ENCODE results near the gene SYT9. TPM values are rescaled to one million over a fixed set of nuclear protein-coding genes. Genes with fewer than 3 reads are reported as not detected.

Gene SYT9
- polyA plus RNA-seq, 1 donor from 2014 or later: 2.3 TPM

GRCh38 chr11:7501251-7501650 lies 249.5 kb downstream of the SYT9 start:
- no peak overlapping the region for H3K4me2 ChIP-seq (ENCODE audit: low read length)
- no peaks in the 10 kb centered on the region for H3K9me2 ChIP-seq (ENCODE audit: insufficient read depth, low read length)
- no peaks in the 10 kb centered on the region for H3F3A ChIP-seq (ENCODE audit: insufficient read depth, low read length, poor library complexity, severe bottlenecking)
- no peak overlapping the region for H3K27ac ChIP-seq (ENCODE audit: low read length)
- H3K9ac ChIP-seq (ENCODE audit: low read length): no peak overlapping the region
- H3K79me2 ChIP-seq (replicated peaks; ENCODE audit: insufficient read depth, low read length): no peaks in the 10 kb centered on the region
- TF ChIP-seq MXI1 (conservative IDR thresholded peaks at IDR 0.05; ENCODE audit: poor library complexity, severe bottlenecking) (no peak), EP300 (conservative IDR thresholded peaks at IDR 0.05; ENCODE audit: poor library complexity, severe bottlenecking) (no peak), EZH2 (IDR thresholded peaks at IDR 0.05; ENCODE audit: borderline replicate concordance, insufficient read depth, low read length, poor library complexity, severe bottlenecking) (no peak), POLR2AphosphoS5 (IDR thresholded peaks at IDR 0.05) (no peak), RAD21 (conservative IDR thresholded peaks at IDR 0.05) (no peak), SMC3 (conservative IDR thresholded peaks at IDR 0.05; ENCODE audit: poor library complexity) (no peak), TAF1 (IDR thresholded peaks at IDR 0.05; ENCODE audit: low read depth) (no peak), REST (IDR thresholded peaks at IDR 0.05; ENCODE audit: borderline replicate concordance) (no peak)
- TF ChIP-seq, protein P1, sequence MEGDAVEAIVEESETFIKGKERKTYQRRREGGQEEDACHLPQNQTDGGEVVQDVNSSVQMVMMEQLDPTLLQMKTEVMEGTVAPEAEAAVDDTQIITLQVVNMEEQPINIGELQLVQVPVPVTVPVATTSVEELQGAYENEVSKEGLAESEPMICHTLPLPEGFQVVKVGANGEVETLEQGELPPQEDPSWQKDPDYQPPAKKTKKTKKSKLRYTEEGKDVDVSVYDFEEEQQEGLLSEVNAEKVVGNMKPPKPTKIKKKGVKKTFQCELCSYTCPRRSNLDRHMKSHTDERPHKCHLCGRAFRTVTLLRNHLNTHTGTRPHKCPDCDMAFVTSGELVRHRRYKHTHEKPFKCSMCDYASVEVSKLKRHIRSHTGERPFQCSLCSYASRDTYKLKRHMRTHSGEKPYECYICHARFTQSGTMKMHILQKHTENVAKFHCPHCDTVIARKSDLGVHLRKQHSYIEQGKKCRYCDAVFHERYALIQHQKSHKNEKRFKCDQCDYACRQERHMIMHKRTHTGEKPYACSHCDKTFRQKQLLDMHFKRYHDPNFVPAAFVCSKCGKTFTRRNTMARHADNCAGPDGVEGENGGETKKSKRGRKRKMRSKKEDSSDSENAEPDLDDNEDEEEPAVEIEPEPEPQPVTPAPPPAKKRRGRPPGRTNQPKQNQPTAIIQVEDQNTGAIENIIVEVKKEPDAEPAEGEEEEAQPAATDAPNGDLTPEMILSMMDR (IDR thresholded peaks at IDR 0.05; ENCODE audit: poor library complexity, severe bottlenecking): no peak
- no peak overlapping the region for H2AFZ ChIP-seq (ENCODE audit: low read depth, low read length)
- no peaks in the 10 kb centered on the region for H4K20me1 ChIP-seq (ENCODE audit: insufficient read depth)
- no peak overlapping the region for H3K4me3 ChIP-seq (ENCODE audit: low read length)
- no peaks in the 10 kb centered on the region for H3K36me3 ChIP-seq (ENCODE audit: insufficient read depth, low read length)
- no peaks in the 10 kb centered on the region for H3K9me3 ChIP-seq (ENCODE audit: low read length)
- H3K27me3 ChIP-seq (ENCODE audit: insufficient read depth, low read depth, low read length): no peaks in the 10 kb centered on the region

GRCh38 chr11:7501894-7502293 lies 250.2 kb downstream of the SYT9 start:
- no peaks in the 10 kb centered on the region for H3K79me2 ChIP-seq (replicated peaks; ENCODE audit: insufficient read depth, low read length)
- no peaks in the 10 kb centered on the region for H3F3A ChIP-seq (ENCODE audit: insufficient read depth, low read length, poor library complexity, severe bottlenecking)
- H3K36me3 ChIP-seq (ENCODE audit: insufficient read depth, low read length): no peaks in the 10 kb centered on the region
- no peaks in the 10 kb centered on the region for H3K9me3 ChIP-seq (ENCODE audit: low read length)
- H3K9me2 ChIP-seq (ENCODE audit: insufficient read depth, low read length): no peaks in the 10 kb centered on the region
- no peak overlapping the region for H3K27ac ChIP-seq (ENCODE audit: low read length)
- no peak overlapping the region for H3K9ac ChIP-seq (ENCODE audit: low read length)
- no peaks in the 10 kb centered on the region for H3K27me3 ChIP-seq (ENCODE audit: insufficient read depth, low read depth, low read length)
- no peak overlapping the region for H3K4me2 ChIP-seq (ENCODE audit: low read length)
- H2AFZ ChIP-seq (ENCODE audit: low read depth, low read length): no peak overlapping the region
- TF ChIP-seq RAD21 (conservative IDR thresholded peaks at IDR 0.05): no peak
- TF ChIP-seq TAF1 (IDR thresholded peaks at IDR 0.05; ENCODE audit: low read depth): no peak
- TF ChIP-seq, protein P1 (IDR thresholded peaks at IDR 0.05; ENCODE audit: poor library complexity, severe bottlenecking): no peak
- no peak for TF ChIP-seq EZH2 (IDR thresholded peaks at IDR 0.05; ENCODE audit: borderline replicate concordance, insufficient read depth, low read length, poor library complexity, severe bottlenecking)
- TF ChIP-seq EP300 (conservative IDR thresholded peaks at IDR 0.05; ENCODE audit: poor library complexity, severe bottlenecking): no peak
- no peak for TF ChIP-seq POLR2AphosphoS5 (IDR thresholded peaks at IDR 0.05)
- TF ChIP-seq SMC3 (conservative IDR thresholded peaks at IDR 0.05; ENCODE audit: poor library complexity): no peak
- no peak for TF ChIP-seq MXI1 (conservative IDR thresholded peaks at IDR 0.05; ENCODE audit: poor library complexity, severe bottlenecking)
- TF ChIP-seq REST (IDR thresholded peaks at IDR 0.05; ENCODE audit: borderline replicate concordance): no peak
- H4K20me1 ChIP-seq (ENCODE audit: insufficient read depth): no peaks in the 10 kb centered on the region
- no peak overlapping the region for H3K4me3 ChIP-seq (ENCODE audit: low read length)
